A549 (cell line): ENCODE data around the gene NXF1. TPM values are rescaled to one million over a fixed set of nuclear protein-coding genes. Genes with fewer than 3 reads are reported as not detected.

Source experiments
- ATAC-seq, 2 experiments: fragments of 200-7000 bp in 1 of 2; fragments of >200 bp in 1 of 2; cut with Nextera tagmentation in 1 of 2; cut with Tn5 transposase in 1 of 2; 3 replicates each; pipeline versions ENCODE4 v1.8.0 to v1.9.1; 2018 to 2020; ENCODE audit warnings: mild to moderate bottlenecking in 1 of 2, moderate library complexity in 1 of 2
- CTCF ChIA-PET: fragments of 300-600 bp; sonication (Branson Sonifier 250); formaldehyde crosslinking; extraction: SDS; loops from one replicate; lab custom pipeline; 2021; ENCODE audit warnings: antibody characterized with exemption, inconsistent platforms; lab: Yijun Ruan, JAX
- POLR2A ChIA-PET: fragments of 350-600 bp; formaldehyde crosslinking; extraction: SDS; loops from one replicate; lab custom pipeline; 2021; ENCODE audit warnings: antibody characterized with exemption, inconsistent platforms; lab: Yijun Ruan, JAX
- DNase-seq, 2 experiments: peaks; one replicate each; pipeline versions ENCODE4 v3.0.0 to v3.0.0-alpha.2; 2011 to 2016; ENCODE audit warnings: low read depth in 1 of 2, low spot score in 1 of 2
- FAIRE-seq: peaks from 2 replicates; lab custom pipeline; 2011; peaks lifted over from hg19 to GRCh38; lab: Jason Lieb, UNC
- H3K27ac ChIP-seq, 2 experiments: fragments of >200 bp; sonication (Bioruptor Twin); formaldehyde crosslinking; 3 replicates each; pipeline ENCODE4 v1.5.1; 2016 to 2017
- H3K4me1 ChIP-seq: fragments of >200 bp; sonication (Bioruptor Twin); formaldehyde crosslinking; 3 replicates; pipeline ENCODE4 v1.6.1; 2016
- H3K4me2 ChIP-seq: fragments of >200 bp; sonication (Bioruptor Twin); formaldehyde crosslinking; 3 replicates; pipeline ENCODE4 v1.6.1; 2016
- H3K4me3 ChIP-seq: fragments of >200 bp; sonication (Bioruptor Twin); formaldehyde crosslinking; 3 replicates; pipeline ENCODE4 v1.5.1; 2016
- H3K9me3 ChIP-seq: fragments of >200 bp; sonication (Bioruptor Twin); formaldehyde crosslinking; 3 replicates; pipeline ENCODE4 v1.6.1; 2016
- CEBPB ChIP-seq, 2 experiments: fragments of >200 bp in 1 of 2; sonication (Bioruptor Twin) in 1 of 2; formaldehyde crosslinking in 1 of 2; IDR thresholded peaks; 2 replicates each; pipeline ENCODE4 v1.6.1; 2012 to 2016
- CHD2 ChIP-seq: fragments of 150-350 bp; IDR thresholded peaks from 2 replicates; pipeline ENCODE4 v1.6.1; 2014; ENCODE audit warnings: low read length; ENCODE audit not compliant: partially characterized antibody
- CHD4 ChIP-seq: fragments of 200-600 bp; sonication (generic); IDR thresholded peaks from 2 replicates; pipeline ENCODE4 v1.6.1; 2016; ENCODE audit warnings: antibody characterized with exemption, mild to moderate bottlenecking, borderline replicate concordance
- EP300 ChIP-seq, 2 experiments: fragments of >200 bp; sonication (Bioruptor Twin); formaldehyde crosslinking; IDR thresholded peaks; 2 replicates in 1 of 2; 3 replicates in 1 of 2; pipeline ENCODE4 v1.6.1; 2016 to 2017
- GATA3 ChIP-seq: IDR thresholded peaks from 2 replicates; pipeline ENCODE4 v1.6.1; 2012; ENCODE audit warnings: borderline replicate concordance
- HEYL ChIP-seq: fragments of 250-450 bp; sonication (Bioruptor Pico); IDR thresholded peaks from 2 replicates; pipeline ENCODE4 v1.8.0; 2021; ENCODE audit warnings: mild to moderate bottlenecking, moderate library complexity
- HOXB13 ChIP-seq: fragments of 250-450 bp; sonication (Bioruptor Pico); IDR thresholded peaks from 2 replicates; pipeline ENCODE4 v1.5.0; 2020; ENCODE audit warnings: low read depth, mild to moderate bottlenecking, moderate library complexity
- JUNB ChIP-seq: fragments of >200 bp; sonication (Bioruptor Twin); formaldehyde crosslinking; IDR thresholded peaks from 2 replicates; pipeline ENCODE4 v1.6.1; 2016
- KDM1A ChIP-seq: fragments of 200-600 bp; sonication (generic); IDR thresholded peaks from 2 replicates; pipeline ENCODE4 v1.6.1; 2016; ENCODE audit warnings: low read depth, mild to moderate bottlenecking
- MAFK ChIP-seq: fragments of 450-650 bp; IDR thresholded peaks from 2 replicates; pipeline ENCODE4 v1.6.1; 2014; ENCODE audit not compliant: partially characterized antibody
- NPAS2 ChIP-seq: fragments of 250-450 bp; sonication (Bioruptor Pico); IDR thresholded peaks from 2 replicates; pipeline ENCODE4 v1.8.0; 2022; ENCODE audit warnings: mild to moderate bottlenecking, moderate library complexity, borderline replicate concordance
- TFCP2L1 ChIP-seq: fragments of 250-450 bp; sonication (Bioruptor Pico); IDR thresholded peaks from 2 replicates; pipeline ENCODE4 v1.5.0; 2021; ENCODE audit warnings: mild to moderate bottlenecking
- ZNF302 ChIP-seq: fragments of 250-450 bp; sonication (Bioruptor Pico); IDR thresholded peaks from 2 replicates; pipeline ENCODE4 v1.9.0; 2021; ENCODE audit warnings: inconsistent platforms, mild to moderate bottlenecking, moderate library complexity
- WGBS: methylation state at CpG from one replicate; pipeline ENCODE4 v1.1.6; 2017; ENCODE audit errors: missing lambda C conversion rate; 5-methylcytosine and 5-hydroxymethylcytosine counted together
- polyA plus RNA-seq, 4 experiments: library from polyadenylated mRNA; depleted of rRNA in 3 of 4; stranded (reverse); fragments of >200 nt; fragmentation: RNase III in 1 of 4; extraction: RNeasy Plus Mini Kit Qiagen cat#74134 plus additional on column Dnase treatment in 1 of 4; gene quantifications; 2 replicates in 3 of 4; 3 replicates in 1 of 4; pipeline ENCODE4 v1.2.3, GENCODE V29; 2011 to 2017
- TF ChIP-seq, protein P1 (sequence below): IDR thresholded peaks from 2 replicates; pipeline ENCODE4 v1.6.1; 2012; ENCODE audit warnings: low read depth, borderline replicate concordance
- TF ChIP-seq, protein P2 (sequence below): fragments of >200 bp; sonication (Bioruptor Twin); formaldehyde crosslinking; IDR thresholded peaks from 2 replicates; pipeline ENCODE4 v1.6.1; 2016
- TF ChIP-seq, protein P3 (sequence below): fragments of >200 bp; sonication (Bioruptor Twin); formaldehyde crosslinking; IDR thresholded peaks from 3 replicates; pipeline ENCODE4 v1.5.1; 2016
- TF ChIP-seq, protein P4 (sequence below): fragments of >200 bp; sonication (Bioruptor Twin); formaldehyde crosslinking; IDR thresholded peaks from 3 replicates; pipeline ENCODE4 v1.6.1; 2016
- TF ChIP-seq, protein P5 (sequence below): IDR thresholded peaks from 2 replicates; pipeline ENCODE4 v1.6.1; 2012
- TF ChIP-seq, protein P6 (sequence below): fragments of 150-350 bp; IDR thresholded peaks from 2 replicates; pipeline ENCODE4 v1.6.1; 2014; ENCODE audit warnings: low read depth, mild to moderate bottlenecking, low read length

NXF1 gene
- polyA plus RNA-seq, 2 of the 4 experiments (the other 2 are of a cell fraction) = 35.5 to 47.7 TPM

DNA sequence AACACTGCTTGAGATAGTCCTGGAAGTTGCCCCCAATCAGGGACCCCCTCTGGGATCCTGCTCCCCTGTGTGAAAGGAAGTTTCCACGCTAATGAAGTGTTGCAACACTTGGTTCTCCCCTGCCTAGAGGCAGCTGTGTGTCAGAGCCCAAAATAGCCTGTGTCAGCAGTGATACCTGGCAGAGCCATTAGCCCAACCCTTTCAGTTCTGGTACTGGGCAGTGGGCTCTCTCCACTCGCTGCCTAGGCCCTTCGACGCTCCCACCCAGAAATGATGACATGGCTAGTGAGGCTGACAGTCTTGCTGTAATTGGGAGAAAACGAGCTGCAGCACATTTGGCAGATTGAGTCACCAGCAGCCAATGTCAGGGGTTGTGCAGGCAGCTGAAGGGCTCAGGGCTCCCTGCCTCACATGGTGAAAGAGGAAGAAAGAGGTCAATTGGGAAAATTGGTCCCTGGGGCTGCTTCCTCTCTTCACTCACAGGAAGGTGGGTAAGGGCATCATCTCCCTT is 1.4 kb upstream of the NXF1 start:
- ATAC-seq (no peak), FAIRE-seq (no peak), DNase-seq (no peak)
- Histone ChIP-seq H3K4me2 (no peak overlapping the region; the same call in 2 of the 3 replicates), H3K4me3 (no peak overlapping the region), H3K4me1 (peaks cover 16% of the 10 kb centered on the region; the same call in 2 of the 3 replicates), H3K9me3 (no peaks in the 10 kb centered on the region), H3K27ac (no peak overlapping the region; a peak in 1 of 6 replicates)
- ChIA-PET POLR2A (interaction anchor here (0.6 to 2.7 kb wide), 7 partner anchors 15 to 35 kb away, joined by 3 to 11 read pairs (median 4); partner anchors contain the start of genes STX5, TMEM179B and TMEM223), CTCF (interaction anchor here (1.0 to 4.3 kb wide), 6 partner anchors 8 to 21 kb away, joined by 3 to 18 read pairs (median 5); partner anchors contain the start of gene TMEM179B)
- TF ChIP-seq EP300 (IDR thresholded peaks at IDR 0.05) (no peak), CHD2 (no peak), NPAS2 (CRISPR knock-in tag) (no peak), TFCP2L1 (CRISPR knock-in tag) (no peak), MAFK (peak; percentile 39), CHD4 (no peak), CEBPB (IDR thresholded peaks at IDR 0.05) (0 out of 4 replicates have a peak, but pooled peaks of 1 of the 2 experiments have one; percentile 25), HOXB13 (no peak)
- TF ChIP-seq, protein P1, sequence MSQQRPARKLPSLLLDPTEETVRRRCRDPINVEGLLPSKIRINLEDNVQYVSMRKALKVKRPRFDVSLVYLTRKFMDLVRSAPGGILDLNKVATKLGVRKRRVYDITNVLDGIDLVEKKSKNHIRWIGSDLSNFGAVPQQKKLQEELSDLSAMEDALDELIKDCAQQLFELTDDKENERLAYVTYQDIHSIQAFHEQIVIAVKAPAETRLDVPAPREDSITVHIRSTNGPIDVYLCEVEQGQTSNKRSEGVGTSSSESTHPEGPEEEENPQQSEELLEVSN = no peak
- TF ChIP-seq, protein P2, sequence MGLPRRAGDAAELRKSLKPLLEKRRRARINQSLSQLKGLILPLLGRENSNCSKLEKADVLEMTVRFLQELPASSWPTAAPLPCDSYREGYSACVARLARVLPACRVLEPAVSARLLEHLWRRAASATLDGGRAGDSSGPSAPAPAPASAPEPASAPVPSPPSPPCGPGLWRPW = no peak
- TF ChIP-seq, protein P3, sequence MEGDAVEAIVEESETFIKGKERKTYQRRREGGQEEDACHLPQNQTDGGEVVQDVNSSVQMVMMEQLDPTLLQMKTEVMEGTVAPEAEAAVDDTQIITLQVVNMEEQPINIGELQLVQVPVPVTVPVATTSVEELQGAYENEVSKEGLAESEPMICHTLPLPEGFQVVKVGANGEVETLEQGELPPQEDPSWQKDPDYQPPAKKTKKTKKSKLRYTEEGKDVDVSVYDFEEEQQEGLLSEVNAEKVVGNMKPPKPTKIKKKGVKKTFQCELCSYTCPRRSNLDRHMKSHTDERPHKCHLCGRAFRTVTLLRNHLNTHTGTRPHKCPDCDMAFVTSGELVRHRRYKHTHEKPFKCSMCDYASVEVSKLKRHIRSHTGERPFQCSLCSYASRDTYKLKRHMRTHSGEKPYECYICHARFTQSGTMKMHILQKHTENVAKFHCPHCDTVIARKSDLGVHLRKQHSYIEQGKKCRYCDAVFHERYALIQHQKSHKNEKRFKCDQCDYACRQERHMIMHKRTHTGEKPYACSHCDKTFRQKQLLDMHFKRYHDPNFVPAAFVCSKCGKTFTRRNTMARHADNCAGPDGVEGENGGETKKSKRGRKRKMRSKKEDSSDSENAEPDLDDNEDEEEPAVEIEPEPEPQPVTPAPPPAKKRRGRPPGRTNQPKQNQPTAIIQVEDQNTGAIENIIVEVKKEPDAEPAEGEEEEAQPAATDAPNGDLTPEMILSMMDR = no peak
- TF ChIP-seq, protein P4, sequence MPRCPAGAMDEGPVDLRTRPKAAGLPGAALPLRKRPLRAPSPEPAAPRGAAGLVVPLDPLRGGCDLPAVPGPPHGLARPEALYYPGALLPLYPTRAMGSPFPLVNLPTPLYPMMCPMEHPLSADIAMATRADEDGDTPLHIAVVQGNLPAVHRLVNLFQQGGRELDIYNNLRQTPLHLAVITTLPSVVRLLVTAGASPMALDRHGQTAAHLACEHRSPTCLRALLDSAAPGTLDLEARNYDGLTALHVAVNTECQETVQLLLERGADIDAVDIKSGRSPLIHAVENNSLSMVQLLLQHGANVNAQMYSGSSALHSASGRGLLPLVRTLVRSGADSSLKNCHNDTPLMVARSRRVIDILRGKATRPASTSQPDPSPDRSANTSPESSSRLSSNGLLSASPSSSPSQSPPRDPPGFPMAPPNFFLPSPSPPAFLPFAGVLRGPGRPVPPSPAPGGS = no peak
- TF ChIP-seq, protein P5, sequence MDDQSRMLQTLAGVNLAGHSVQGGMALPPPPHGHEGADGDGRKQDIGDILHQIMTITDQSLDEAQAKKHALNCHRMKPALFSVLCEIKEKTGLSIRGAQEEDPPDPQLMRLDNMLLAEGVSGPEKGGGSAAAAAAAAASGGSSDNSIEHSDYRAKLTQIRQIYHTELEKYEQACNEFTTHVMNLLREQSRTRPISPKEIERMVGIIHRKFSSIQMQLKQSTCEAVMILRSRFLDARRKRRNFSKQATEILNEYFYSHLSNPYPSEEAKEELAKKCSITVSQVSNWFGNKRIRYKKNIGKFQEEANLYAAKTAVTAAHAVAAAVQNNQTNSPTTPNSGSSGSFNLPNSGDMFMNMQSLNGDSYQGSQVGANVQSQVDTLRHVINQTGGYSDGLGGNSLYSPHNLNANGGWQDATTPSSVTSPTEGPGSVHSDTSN = no peak
- 95% methylated on average over 5 of the region's 5 CpGs for WGBS

DNA sequence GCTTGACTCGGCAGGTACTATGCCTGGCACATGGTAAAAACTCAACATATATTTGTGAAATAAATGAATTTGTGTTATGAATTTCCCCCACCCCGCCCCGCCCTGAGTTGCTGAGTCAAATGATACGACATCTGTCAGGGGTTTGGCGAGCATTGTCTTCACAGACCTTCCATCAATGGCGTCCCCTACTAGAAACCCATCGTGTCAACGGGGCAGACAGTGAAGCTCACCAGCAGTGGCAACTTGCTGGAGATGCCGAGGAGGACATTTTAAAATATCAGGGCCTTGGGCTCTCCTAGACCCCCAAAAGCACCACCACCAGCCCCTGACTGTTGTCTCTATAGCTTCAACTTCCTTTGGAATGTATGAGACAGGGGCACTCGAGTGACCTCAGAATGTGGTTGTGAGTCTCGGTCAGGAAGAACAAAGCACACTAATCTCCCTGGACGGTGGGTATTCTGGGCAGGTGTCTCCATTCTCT is 761 bp upstream of the NXF1 start:
- Histone ChIP-seq H3K4me1 (peaks cover 16% of the 10 kb centered on the region; the same call in 2 of the 3 replicates), H3K9me3 (no peaks in the 10 kb centered on the region), H3K4me3 (peak overlapping the region; percentile 90), H3K27ac (peak overlapping the region; percentile 87 to 92), H3K4me2 (peak overlapping the region; percentile 83)
- ChIA-PET POLR2A (interaction anchor here (0.5 to 2.7 kb wide), 11 partner anchors 9 to 1496 kb away, joined by 3 to 11 read pairs (median 4); partner anchors contain the start of genes STX5, TMEM179B and TMEM223), CTCF (interaction anchor here (1.0 to 4.3 kb wide), 7 partner anchors 9 to 32 kb away, joined by 3 to 18 read pairs (median 3); partner anchors contain the start of gene TMEM179B)
- whole genome bisulfite sequencing = 47% methylated on average over 12 of the region's 12 CpGs
- TF ChIP-seq KDM1A (no peak), HEYL (CRISPR knock-in tag) (no peak), NPAS2 (CRISPR knock-in tag) (no peak), MAFK (no peak), HOXB13 (no peak), EP300 (IDR thresholded peaks at IDR 0.05) (no peak), TFCP2L1 (CRISPR knock-in tag) (no peak), ZNF302 (CRISPR knock-in tag) (no peak), GATA3 (no peak), JUNB (no peak)
- TF ChIP-seq, protein P6, sequence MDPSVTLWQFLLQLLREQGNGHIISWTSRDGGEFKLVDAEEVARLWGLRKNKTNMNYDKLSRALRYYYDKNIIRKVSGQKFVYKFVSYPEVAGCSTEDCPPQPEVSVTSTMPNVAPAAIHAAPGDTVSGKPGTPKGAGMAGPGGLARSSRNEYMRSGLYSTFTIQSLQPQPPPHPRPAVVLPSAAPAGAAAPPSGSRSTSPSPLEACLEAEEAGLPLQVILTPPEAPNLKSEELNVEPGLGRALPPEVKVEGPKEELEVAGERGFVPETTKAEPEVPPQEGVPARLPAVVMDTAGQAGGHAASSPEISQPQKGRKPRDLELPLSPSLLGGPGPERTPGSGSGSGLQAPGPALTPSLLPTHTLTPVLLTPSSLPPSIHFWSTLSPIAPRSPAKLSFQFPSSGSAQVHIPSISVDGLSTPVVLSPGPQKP = no peak
- no peak for DNase-seq
- FAIRE-seq = no peak
- ATAC-seq = peak in 1 of 2 experiments; percentile 4; a peak in 3 of 6 replicates
